ENCODE data around the gene RIMS1. TPM values are rescaled to one million over a fixed set of nuclear protein-coding genes. Genes with fewer than 3 reads are reported as not detected.
A peak's percentile ranks its signal among the peaks of the same experiment; 100 is the strongest.
"Not testable (repeated sequence)": the region's sequence is repeated elsewhere in the genome, so short reads cannot be mapped to it uniquely, and the experiment has no call there.

Gene RIMS1
- total RNA-seq, 1 donor from 2014 or later = under 0.01 TPM

DNA sequence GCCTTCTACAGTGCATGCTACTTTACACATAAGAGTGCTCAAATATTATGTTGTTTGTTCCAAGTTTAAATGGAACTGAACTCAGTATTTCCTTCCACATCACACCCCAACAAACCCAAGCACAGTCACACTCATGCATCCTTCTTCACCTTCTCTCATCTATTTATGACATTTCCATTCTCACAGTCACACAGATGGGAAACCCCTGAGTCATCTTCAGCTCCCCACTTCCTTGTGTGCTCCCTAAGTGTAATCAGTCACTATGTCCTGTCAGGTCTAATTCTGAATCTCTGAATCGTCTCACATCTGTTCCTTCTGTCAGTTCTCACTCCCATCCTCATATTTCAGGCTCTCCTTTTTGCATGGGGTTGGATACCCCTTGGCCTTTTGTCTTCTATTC is 96.0 kb downstream of the RIMS1 start:
- H3K27me3 ChIP-seq (ENCODE audit: control insufficient read depth, insufficient read depth, low read length) = no peaks in the 10 kb centered on the region
- no peak for FAIRE-seq
- no peak overlapping the region for H3K4me3 ChIP-seq (ENCODE audit: low read depth, low read length)
- H3K36me3 ChIP-seq (ENCODE audit: control insufficient read depth, insufficient read depth, low read length) = no peaks in the 10 kb centered on the region
- TF ChIP-seq, protein P1, sequence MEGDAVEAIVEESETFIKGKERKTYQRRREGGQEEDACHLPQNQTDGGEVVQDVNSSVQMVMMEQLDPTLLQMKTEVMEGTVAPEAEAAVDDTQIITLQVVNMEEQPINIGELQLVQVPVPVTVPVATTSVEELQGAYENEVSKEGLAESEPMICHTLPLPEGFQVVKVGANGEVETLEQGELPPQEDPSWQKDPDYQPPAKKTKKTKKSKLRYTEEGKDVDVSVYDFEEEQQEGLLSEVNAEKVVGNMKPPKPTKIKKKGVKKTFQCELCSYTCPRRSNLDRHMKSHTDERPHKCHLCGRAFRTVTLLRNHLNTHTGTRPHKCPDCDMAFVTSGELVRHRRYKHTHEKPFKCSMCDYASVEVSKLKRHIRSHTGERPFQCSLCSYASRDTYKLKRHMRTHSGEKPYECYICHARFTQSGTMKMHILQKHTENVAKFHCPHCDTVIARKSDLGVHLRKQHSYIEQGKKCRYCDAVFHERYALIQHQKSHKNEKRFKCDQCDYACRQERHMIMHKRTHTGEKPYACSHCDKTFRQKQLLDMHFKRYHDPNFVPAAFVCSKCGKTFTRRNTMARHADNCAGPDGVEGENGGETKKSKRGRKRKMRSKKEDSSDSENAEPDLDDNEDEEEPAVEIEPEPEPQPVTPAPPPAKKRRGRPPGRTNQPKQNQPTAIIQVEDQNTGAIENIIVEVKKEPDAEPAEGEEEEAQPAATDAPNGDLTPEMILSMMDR (IDR thresholded peaks at IDR 0.05; ENCODE audit: insufficient read depth, low read length, severe bottlenecking) = no peak
- peak; percentile 52 for DNase-seq (ENCODE audit: low read depth)

- DNase-seq (ENCODE audit: low read depth) (no peak), FAIRE-seq (no peak)
- H3K27me3 ChIP-seq (ENCODE audit: control insufficient read depth, insufficient read depth, low read length) = no peaks in the 10 kb centered on the region
- no peak overlapping the region for H3K4me3 ChIP-seq (ENCODE audit: low read depth, low read length)
- TF ChIP-seq, protein P1 (IDR thresholded peaks at IDR 0.05; ENCODE audit: insufficient read depth, low read length, severe bottlenecking) = no peak
- H3K36me3 ChIP-seq (ENCODE audit: control insufficient read depth, insufficient read depth, low read length) = no peaks in the 10 kb centered on the region
Observed at GRCh38 chr6:71983131-71983530, 96.8 kb downstream of the RIMS1 start.

- Histone ChIP-seq H3K36me3 (ENCODE audit: control insufficient read depth, insufficient read depth, low read length) (no peaks in the 10 kb centered on the region), H3K4me3 (ENCODE audit: low read depth, low read length) (no peak overlapping the region), H3K27me3 (ENCODE audit: control insufficient read depth, insufficient read depth, low read length) (no peaks in the 10 kb centered on the region)
- TF ChIP-seq, protein P1 (IDR thresholded peaks at IDR 0.05; ENCODE audit: insufficient read depth, low read length, severe bottlenecking) = no peak
- DNase-seq (ENCODE audit: low read depth) = no peak
- FAIRE-seq = no peak
Observed at GRCh38 chr6:71994705-71995271, 108.4 kb downstream of the RIMS1 start.

DNA sequence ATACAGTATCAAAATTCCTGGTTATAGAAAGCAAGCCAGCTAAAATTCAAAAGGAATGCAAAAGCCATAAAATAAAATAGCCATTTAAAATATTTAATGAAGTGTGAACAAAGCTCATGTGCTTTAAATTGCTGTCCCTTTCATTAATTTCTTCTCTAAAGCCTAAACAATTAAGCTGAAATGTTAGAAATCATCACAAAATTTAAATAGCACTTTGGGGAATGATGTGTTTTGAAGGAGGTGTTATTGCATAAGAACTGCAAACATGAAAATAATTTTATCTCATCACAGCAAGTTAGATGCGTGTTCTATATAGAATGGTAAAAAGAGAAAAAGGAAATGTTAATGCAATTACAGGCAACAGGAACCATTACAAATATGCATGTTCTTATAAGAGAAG is 111.0 kb downstream of the RIMS1 start:
- Histone ChIP-seq H3K4me3 (ENCODE audit: low read depth, low read length) (no peak overlapping the region), H3K36me3 (ENCODE audit: control insufficient read depth, insufficient read depth, low read length) (no peaks in the 10 kb centered on the region), H3K27me3 (ENCODE audit: control insufficient read depth, insufficient read depth, low read length) (no peaks in the 10 kb centered on the region)
- FAIRE-seq = no peak
- no peak for DNase-seq (ENCODE audit: low read depth)
- TF ChIP-seq, protein P1 (IDR thresholded peaks at IDR 0.05; ENCODE audit: insufficient read depth, low read length, severe bottlenecking) = no peak

DNA sequence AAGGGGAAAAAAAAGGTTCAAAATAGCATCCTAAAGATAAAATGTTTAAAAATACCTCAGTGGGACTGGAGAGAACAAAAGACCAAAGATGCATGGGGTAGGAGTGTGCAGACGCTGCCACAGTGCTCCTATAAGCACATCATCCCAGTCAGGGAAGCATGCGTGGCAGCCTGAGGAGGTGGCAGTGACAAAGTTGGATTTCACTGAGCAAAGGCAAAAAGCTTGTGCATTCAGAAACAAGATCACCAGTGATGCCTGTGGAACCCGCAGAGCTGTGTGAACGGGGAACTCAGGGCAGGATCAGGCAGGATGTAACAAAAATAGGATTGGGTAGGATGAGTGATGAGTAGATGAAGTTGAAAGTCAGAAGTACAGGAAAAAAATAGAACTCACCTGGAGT is 116.1 kb downstream of the RIMS1 start:
- FAIRE-seq = no peak
- H3K36me3 ChIP-seq (ENCODE audit: control insufficient read depth, insufficient read depth, low read length) = no peaks in the 10 kb centered on the region
- no peaks in the 10 kb centered on the region for H3K27me3 ChIP-seq (ENCODE audit: control insufficient read depth, insufficient read depth, low read length)
- DNase-seq (ENCODE audit: low read depth) = no peak
- TF ChIP-seq, protein P1 (IDR thresholded peaks at IDR 0.05; ENCODE audit: insufficient read depth, low read length, severe bottlenecking) = no peak
- no peak overlapping the region for H3K4me3 ChIP-seq (ENCODE audit: low read depth, low read length)

DNA sequence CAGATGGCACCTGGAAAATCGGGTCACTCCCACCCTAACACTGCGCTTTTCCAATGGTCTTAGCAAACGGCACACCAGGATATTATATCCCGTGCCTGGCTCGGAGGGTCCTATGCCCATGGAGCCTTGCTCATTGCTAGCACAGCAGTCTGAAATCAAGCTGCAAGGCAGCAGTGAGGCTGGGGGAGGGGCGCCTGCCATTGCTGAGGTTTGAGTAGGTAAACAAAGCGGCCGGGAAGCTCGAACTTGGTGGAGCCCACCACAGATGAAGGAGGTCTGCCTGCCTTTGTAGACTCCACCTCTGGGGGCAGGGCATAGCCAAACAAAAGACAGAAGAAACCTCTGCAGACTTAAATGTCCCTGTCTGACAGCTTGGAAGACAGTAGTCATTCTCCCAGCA is 120.2 kb downstream of the RIMS1 start:
- H3K27me3 ChIP-seq (ENCODE audit: control insufficient read depth, insufficient read depth, low read length); FAIRE-seq; H3K36me3 ChIP-seq (ENCODE audit: control insufficient read depth, insufficient read depth, low read length); DNase-seq (ENCODE audit: low read depth); H3K4me3 ChIP-seq (ENCODE audit: low read depth, low read length): not testable (repeated sequence)
